ENCODE data around the gene TBX5.

TBX5 gene

DNA sequence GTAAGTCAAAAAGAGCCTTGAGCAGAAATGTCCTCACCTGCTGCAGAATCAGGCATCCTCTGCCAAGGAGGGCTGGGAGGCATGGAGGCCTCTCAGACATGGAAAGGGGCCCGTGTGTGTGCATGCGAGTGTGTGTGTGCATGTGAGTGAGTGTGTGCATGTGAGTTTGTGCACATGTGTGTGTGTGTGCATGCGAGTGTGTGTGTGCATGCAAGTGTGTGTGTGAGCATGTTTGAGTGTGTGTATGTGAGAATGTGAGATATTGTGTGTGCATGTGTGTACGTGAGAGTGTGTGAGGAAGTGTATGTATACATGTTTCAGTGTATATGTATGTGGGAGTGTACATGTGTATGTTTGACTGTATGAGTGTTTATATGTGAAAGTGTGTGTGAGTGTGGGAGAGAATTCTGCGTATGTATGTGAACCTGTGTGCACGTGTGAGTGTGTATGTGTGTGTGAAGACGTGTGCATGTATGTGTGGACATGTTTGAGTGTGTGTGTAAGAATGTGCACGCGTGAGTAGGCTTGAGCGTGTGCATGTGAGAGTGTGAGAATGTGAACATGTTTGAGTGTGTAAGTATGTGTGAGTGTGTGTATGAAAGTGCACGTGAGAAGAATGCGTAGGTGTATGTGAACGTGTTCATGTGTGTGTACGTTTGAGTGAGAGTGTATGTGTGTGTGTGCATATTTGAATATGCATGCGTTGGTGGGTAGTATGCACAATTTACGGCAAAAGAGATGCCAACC, 90.8 kb downstream of the TBX5 start:
- peaks cover 52% of the 10 kb centered on the region for H3K27me3 Mint-ChIP-seq (ENCODE audit: low read depth, poor library complexity)
- H3K4me1 Mint-ChIP-seq: peaks cover 4% of the 10 kb centered on the region
- H3K27ac Mint-ChIP-seq: no peak overlapping the region
- H3K9me3 Mint-ChIP-seq: no peaks in the 10 kb centered on the region
- TF ChIP-seq, protein P1, sequence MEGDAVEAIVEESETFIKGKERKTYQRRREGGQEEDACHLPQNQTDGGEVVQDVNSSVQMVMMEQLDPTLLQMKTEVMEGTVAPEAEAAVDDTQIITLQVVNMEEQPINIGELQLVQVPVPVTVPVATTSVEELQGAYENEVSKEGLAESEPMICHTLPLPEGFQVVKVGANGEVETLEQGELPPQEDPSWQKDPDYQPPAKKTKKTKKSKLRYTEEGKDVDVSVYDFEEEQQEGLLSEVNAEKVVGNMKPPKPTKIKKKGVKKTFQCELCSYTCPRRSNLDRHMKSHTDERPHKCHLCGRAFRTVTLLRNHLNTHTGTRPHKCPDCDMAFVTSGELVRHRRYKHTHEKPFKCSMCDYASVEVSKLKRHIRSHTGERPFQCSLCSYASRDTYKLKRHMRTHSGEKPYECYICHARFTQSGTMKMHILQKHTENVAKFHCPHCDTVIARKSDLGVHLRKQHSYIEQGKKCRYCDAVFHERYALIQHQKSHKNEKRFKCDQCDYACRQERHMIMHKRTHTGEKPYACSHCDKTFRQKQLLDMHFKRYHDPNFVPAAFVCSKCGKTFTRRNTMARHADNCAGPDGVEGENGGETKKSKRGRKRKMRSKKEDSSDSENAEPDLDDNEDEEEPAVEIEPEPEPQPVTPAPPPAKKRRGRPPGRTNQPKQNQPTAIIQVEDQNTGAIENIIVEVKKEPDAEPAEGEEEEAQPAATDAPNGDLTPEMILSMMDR (IDR thresholded peaks at IDR 0.05): no peak
- no peak overlapping the region for H3K4me3 Mint-ChIP-seq
- DNase-seq: no peak
- H3K36me3 Mint-ChIP-seq (ENCODE audit: low read depth): no peaks in the 10 kb centered on the region

- Mint-ChIP-seq H3K9me3 (no peaks in the 10 kb centered on the region), H3K4me3 (no peak overlapping the region), H3K36me3 (ENCODE audit: low read depth) (no peaks in the 10 kb centered on the region), H3K27me3 (ENCODE audit: low read depth, poor library complexity) (peaks cover 53% of the 10 kb centered on the region), H3K4me1 (no peaks in the 10 kb centered on the region), H3K27ac (no peak overlapping the region)
- DNase-seq: no peak
- TF ChIP-seq, protein P1 (IDR thresholded peaks at IDR 0.05): no peak
Observed at GRCh38 chr12:114314403-114314802, 91.5 kb downstream of the TBX5 start.

DNA sequence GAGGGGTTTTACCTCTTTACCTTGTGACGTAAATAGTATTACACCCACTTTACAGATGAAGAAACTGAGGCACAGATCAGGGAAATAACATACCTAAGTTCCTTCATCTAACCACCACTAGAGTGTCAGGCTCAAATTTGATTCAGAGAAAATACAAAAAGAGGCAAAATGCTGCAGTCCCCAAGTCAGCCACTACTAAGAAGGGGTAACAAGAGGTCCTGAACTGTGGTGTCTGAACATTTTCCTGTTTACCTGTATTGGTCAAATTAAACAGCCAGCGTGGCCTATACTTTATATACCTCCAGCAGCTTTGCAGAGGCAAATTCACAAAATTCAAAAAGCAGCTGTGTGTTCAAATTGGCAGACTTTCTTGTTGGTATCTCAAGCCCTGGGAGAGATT, 92.0 kb downstream of the TBX5 start:
- Mint-ChIP-seq H3K27me3 (ENCODE audit: low read depth, poor library complexity) (peaks cover 55% of the 10 kb centered on the region), H3K27ac (no peak overlapping the region)
- no peak for DNase-seq

GRCh38 chr12:114311974-114312373, 94.0 kb downstream of the TBX5 start:
- no peak for DNase-seq
- Mint-ChIP-seq H3K4me3 (no peak overlapping the region), H3K27ac (no peak overlapping the region), H3K9me3 (no peaks in the 10 kb centered on the region), H3K27me3 (ENCODE audit: low read depth, poor library complexity) (peaks cover 64% of the 10 kb centered on the region), H3K4me1 (no peaks in the 10 kb centered on the region), H3K36me3 (ENCODE audit: low read depth) (no peaks in the 10 kb centered on the region)
- TF ChIP-seq, protein P1 (IDR thresholded peaks at IDR 0.05): no peak

More for the DNA sequence above, 92.0 kb downstream of the TBX5 start:
- TF ChIP-seq, protein P1 (IDR thresholded peaks at IDR 0.05): no peak
- Mint-ChIP-seq H3K4me3 (no peak overlapping the region), H3K36me3 (ENCODE audit: low read depth) (no peaks in the 10 kb centered on the region), H3K9me3 (no peaks in the 10 kb centered on the region), H3K4me1 (no peaks in the 10 kb centered on the region)

- Mint-ChIP-seq H3K4me3 (no peak overlapping the region), H3K4me1 (no peaks in the 10 kb centered on the region), H3K27ac (no peak overlapping the region), H3K9me3 (peaks cover 8% of the 10 kb centered on the region), H3K27me3 (ENCODE audit: low read depth, poor library complexity) (peaks cover 98% of the 10 kb centered on the region), H3K36me3 (ENCODE audit: low read depth) (no peaks in the 10 kb centered on the region)
- TF ChIP-seq, protein P1 (IDR thresholded peaks at IDR 0.05): no peak
- DNase-seq: no peak
Observed at GRCh38 chr12:114306646-114307045, 99.3 kb downstream of the TBX5 start.

DNA sequence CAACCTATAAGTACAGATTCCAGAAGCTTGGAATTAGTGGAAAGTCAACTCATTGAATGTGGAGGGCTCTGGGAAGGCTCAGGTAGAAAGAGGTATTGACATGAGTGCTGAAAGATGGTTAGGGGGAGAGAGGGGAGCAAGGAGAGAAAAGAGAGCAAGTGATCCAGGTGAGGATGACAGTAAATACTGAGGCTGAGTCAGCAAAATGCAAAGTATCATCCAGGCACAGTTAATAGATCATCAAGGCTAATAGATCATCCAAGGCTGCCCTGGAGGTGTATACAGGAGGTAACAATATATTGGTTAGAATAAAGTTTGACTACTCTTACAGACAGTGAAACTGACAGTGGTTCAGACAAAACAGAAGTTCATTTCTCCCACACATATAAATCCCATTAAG, 100.5 kb downstream of the TBX5 start:
- H3K4me3 Mint-ChIP-seq: no peak overlapping the region
- DNase-seq: no peak
- peaks cover 98% of the 10 kb centered on the region for H3K27me3 Mint-ChIP-seq (ENCODE audit: low read depth, poor library complexity)
- peaks cover 8% of the 10 kb centered on the region for H3K9me3 Mint-ChIP-seq
- H3K4me1 Mint-ChIP-seq: no peaks in the 10 kb centered on the region
- TF ChIP-seq, protein P1 (IDR thresholded peaks at IDR 0.05): no peak
- no peaks in the 10 kb centered on the region for H3K36me3 Mint-ChIP-seq (ENCODE audit: low read depth)
- H3K27ac Mint-ChIP-seq: no peak overlapping the region
